NOMO-1 treated with dmso at 0.1 percent for 144 hours (cell line): ENCODE results near the gene SMPX.

Experiments
- DNase-seq: peaks from one replicate; lab custom pipeline; 2025; ENCODE audit not compliant: unreplicated experiment; lab: John Stamatoyannopoulos, UW

The SMPX gene

DNA sequence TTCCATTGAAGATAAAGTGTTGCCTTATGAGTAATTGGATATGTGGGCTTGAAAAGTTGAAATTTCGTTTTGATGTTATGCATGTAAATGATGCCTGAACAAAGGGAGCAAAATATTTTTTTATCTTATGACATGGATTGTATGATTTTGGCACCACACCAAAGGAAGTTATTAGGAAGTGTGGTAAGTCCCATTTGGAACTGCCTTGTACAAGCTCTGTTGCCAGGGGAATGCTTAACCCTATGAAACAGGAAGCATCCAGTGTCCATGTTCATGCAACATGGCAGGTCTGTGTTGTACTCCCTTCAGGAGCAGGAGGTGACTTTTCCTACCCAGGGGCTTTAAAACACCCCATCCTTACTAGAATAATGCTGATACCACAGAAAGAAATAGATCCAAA lies 13.2 kb downstream of the SMPX start:
- no peak for DNase-seq

DNA sequence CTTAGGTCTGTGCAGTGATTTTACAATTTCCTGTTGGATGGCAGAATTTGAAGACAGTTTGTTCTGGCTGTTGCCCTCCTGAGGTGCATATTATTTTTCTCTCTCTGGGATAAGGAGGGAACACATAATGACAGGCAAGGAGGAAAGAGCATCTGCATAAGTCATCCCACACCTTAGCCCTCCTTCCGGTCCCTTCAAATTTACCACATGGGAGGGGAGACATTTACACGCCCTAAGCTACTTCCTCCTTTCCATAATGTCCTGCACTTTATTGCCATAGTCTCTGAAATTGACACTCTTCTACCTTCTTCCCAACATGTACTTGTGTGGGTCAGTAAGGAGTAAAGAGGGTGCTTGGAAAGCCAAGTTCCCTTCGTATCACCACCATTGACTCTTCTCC lies 13.9 kb downstream of the SMPX start:
- DNase-seq, result no peak

DNA sequence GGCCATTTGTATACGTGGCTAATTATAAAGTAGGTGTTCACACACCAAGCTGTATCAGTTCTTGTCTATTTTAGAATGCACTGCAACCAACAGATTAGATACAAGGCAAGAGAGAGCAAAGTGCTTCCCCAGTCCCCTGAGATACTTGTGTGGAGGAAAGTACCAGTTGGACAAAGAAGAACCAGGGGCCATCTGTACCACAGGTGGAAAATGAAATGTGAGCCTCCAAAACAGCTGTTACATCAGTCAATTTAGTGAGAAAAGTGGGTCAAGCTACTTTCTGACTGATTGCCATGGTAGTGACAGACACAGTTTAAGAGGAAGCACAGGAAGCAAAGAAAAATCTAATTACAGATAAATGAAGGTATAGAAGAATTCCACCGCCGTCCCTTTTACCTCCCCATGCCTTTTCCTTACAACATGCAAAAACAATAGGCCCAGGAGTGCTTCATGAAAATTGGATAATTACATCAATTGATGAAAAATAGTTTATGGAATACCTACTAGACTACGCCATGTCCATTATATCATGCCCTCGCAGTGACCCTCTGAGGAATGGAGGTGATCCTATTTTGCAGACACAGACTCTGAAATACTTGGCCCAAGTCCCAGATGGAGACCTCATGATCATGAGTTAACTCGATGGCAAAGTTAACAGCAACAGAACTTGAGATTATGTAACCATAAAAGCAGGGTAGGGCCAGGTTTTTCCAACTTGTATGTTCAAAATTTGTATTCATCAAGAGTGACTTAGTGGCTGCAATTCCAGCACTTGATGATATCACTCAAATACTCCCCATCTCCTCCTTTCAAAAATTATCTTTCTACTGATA lies 15.8 kb downstream of the SMPX start:
- no peak for DNase-seq

DNA sequence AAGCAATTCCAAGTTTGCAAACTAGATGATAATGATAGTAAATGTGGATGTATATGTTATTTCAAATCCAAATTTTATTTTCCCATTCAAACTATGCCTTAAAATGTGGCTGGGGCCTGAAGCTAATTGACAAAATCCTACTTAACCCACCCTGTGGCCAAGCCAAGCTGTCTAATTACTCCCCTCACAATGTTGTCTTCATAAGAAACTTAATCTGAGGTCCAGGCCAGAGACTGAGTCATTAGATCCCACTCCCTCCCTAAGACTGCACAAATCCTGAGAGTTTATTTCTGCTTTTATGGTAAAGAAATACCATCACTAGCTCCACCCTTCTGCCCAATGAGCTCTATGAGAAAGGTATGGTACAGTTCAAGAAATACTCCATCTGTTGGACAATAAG lies 16.6 kb downstream of the SMPX start:
- DNase-seq, result no peak

DNA sequence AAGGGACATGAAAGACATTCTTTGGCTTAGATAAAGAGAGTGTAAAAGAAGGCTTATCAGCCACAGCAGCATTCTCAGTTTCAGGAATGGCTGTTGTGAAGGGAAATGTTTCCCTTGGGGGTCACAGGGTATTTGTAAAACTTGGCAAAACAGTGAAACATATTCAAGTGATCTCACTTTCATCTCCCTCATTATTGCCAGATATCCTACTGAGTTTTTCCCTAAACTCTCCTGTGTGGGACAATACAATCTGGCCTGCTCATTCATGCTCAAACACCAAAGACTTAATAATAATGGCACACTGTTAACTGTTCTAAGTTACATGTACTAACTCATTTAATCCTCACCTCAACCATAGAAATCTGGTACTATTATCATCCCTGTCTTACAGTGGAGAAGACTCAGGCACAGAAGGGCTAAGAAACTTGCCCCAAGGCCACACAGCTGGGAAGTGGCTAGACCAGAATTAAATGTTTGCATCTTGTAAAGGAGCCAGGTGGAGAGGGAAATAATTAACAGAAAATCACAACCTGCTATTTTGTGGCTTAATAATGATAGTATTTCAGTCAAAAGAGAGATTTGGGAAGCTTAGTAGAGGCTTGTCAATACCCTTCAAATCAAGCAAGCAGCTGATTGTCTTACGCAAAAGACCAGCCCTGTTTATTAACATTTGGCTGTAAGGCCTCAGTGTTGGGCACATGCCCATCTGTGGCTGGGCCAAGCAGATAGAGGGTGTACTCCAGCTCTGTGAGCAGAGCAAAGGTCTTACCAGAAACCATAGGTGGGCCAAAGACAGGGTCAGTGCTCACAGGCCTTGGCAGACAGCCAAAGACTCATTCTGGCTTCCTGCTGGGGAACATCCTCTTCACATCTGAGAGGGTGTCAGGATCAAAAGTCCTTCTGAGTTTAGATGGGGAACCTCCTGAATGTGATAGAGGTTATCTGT lies 17.3 kb downstream of the SMPX start:
- no peak for DNase-seq

DNA sequence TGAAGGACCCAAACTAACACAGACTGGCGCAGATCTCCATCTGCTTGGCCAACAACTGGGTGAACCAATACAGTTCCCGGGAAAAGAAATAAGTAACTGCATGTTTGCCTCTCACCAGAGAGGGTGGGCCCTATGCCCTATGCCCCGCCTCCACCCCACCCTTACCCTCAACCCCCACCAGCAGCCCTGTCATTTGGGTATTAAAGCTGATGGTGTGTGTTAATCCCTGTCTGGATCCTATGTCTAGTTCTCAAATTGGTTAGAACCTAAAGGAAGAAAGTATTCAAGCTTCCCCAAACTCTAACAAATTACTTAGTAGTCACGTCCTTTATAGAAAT lies 19.0 kb downstream of the SMPX start:
- DNase-seq, result no peak

DNA sequence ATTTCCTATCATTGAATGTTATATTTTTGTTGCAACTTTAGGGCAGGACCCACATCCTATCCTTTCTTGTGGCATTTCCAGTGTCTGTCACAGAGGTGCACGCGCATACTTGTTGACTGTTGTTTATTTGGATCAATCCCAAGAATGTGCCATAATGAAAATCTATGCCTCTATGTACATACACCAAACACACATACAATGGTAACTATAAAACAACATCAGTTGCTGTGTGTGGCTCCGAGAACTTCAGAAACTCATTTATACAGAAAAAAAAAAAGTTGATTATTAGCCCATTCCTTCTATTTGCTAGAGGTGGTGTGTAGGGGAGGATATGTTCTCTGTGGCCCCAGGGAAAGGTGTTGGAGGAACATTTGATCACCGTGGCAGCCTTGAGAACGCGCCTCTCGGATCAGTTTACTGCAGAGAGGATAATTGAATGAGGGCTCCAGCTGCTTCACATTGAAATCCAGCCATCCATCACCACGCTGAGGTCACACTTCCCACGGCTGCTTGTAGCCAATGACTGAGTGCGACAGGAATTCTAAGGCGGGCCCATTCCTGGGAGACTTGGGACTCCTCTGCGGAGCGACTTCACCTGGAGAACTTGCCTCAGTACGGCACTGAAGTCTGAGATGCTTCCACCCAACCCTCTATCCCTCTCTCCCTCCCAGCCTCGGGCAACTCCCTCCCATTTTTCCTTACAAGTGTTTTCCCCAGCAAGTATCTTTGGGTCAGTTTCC lies 19.5 kb downstream of the SMPX start:
- DNase-seq, result no peak

DNA sequence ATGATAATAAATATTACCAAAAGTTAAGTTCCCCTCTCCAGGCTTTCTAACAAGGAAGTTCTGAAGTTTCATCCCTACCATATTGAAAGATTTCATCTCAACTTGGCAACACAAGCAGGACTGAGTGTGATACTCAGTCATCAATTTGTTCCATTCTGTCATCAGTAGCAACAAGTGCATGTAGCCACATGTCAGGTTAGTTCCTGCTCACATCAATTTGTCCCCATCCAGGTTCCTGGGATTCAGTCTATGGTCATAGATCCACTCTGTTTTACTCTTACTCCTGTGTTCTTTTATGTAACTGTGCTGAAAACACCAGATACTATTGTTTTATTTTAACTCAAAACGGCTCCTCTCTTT lies 22.2 kb downstream of the SMPX start:
- no peak for DNase-seq

DNA sequence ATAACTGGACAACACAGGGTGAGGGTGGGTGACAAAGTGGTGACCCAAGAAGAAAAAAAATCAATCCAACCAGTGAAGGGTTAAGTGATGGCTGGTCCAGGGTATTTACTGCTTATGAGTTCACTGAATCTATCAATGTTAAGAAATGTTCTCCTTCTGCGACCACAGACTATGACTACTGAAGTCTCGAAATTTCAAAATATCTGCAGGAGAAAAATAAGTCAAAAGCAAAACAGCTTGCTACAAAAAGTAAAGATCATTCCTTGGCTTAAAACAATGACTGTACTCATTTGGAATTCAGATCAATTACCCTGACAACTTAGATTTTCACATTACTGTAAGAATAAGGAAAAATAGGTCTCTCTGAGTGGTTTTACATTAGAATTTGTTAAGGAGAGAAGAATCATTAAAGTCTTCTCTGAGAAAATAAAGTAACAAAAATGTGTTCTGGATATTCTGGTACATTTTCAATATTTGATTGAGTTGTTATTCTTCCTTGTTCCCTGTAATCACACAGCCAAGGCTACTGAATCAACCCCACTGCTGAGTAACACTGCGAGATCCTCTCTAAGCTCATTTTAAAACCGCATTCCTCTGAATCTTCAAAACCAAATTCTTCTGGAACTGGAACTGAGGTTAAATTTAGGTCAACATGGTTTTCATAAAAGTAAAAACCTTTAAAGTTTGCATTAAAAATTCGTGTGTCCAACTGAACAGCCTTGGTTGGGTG lies 22.7 kb downstream of the SMPX start:
- DNase-seq, result no peak

DNA sequence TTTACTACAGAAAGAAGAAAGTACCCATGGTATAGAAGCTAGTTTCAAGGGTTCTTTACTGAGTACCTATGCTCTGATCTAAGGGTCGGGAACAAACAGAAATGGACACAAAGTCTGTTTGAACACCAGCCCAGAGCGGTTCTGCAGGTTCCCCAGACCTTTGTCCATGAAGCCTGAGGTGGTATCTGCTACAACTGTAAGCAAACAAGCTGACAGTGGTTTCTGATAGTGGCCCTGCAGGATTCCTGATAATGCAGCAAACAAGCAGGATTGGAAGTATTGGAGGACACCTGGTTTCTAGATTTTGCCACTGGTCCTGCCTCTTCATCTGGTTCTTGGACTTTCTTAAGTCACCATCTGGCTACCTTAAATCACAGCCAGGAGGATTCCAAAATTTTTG lies 23.7 kb downstream of the SMPX start:
- DNase-seq, result no peak

DNA sequence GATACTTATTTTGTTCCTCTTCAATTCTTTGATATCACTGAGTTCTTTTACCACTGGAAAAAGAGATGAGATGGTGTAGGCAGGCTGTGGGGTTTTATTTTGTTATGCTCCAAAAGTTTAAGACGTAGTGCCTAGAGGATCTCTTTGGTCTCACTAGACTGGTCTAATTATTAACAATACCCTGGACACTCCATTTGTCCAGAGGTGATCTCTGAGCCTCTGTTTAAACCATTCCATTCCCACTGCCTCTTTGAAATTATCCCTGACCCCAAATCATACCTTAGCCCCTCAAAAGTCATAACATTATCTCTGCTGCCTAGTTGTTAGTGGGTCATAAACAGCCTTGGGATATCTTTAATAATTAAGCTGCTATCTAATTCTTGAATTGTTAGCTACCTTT lies 24.2 kb downstream of the SMPX start:
- DNase-seq, result no peak

DNA sequence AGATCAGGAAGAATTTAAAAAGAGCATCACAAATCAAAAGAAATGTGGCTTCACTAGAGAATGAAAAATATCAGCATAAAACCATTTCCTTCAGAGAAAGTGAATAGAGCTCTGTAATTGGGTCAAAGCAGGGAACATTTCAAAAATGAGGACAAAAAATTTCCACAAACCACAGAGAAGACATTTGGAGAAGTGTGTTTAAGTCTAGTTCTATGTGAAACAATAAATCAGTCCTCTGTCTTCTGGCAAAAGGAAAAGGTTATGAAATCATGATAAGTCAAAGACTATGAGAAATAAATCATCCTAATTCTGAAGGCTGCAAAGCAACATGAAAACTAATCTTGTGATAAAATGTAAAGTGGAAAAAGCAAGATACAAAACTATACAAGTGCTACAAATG lies 27.9 kb downstream of the SMPX start:
- no peak for DNase-seq

DNA sequence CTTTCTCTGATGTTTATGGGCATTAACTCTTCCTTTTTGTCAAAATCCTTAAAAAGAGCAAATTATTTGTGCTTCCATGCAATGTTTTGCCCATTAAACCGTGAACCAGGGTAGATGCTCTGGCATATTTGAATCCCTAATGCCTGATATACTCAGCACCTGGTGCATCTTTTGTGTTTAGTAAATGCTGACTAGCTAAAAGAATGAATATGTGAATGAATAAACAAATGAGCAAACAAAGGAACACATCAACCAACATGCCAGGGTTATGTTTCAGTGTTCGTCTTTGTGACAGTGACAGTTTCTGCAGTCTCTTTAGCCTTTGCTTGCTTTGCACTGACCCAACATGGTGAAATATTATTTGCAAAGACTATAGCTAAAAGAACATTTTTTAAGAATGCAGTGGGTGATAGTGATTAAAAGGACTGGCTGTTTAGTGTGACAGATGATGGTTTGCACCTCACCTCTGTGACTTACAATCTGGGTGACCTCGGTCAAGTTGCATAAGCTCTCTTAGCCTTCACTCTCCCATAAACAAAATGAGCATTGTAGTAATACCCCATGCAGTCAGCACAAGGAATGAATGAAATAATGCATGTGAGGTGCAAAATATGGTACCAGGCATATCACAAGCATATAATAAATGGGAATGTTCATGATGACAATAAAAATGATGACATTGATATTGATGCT lies 29.5 kb downstream of the SMPX start:
- DNase-seq, result no peak

DNA sequence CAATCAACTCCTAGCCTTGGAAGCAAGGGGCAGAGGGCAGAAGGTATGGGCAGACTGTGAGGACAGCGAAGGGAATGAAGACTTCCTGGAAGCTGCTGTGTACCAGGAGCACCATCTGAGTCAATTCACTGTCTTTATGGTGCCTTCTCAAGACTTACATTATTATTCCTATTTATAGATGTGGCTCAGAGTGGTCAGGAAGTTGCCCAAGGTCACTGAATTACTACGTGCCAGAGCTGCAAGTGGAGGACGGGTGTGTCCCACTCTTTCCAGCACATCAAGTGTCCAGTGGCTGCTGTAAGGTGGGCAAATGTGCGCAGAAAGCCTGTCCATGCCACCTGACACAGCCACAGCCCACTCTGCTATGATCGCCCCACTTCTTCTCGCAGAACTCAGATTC lies 32.0 kb downstream of the SMPX start:
- DNase-seq, result peak; percentile 62

DNA sequence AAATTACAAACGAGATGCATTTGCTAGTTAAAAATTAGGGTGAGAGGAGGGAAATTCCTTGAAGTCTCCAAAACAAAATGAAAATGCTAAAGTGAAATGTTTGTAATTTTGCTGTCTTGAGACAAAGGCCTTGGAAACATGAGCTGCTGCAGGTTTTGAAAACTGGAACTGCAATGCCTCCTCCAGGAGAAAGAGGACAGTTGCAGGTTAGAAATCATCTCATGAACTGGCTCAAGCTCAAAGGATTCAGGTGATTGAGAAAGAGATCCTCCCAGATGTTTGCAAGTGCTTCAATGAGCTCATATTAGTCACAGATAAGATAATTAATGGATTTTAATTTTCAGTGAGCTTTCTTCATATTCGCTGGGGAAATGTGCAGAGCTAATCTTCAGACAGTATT lies 32.4 kb downstream of the SMPX start:
- no peak for DNase-seq

DNA sequence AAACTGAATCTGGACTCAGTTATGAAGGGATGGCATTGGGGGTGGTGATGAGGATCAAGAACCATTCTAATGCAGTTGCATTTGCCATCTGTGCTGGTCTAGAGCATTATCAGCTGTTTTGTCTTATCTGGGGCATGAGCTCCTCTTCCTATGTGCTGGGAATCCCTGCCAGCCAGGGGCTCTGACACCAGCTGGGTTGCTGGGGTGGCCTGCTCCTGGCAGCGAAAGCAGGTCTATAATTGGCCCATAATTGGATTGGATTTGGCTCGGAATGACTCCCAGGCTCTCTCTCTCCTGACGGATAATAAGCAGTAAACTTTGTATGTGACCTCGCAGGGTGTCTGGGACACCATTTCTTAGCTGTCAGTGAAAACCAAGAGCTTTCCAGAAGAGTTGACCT lies 34.1 kb downstream of the SMPX start:
- no peak for DNase-seq

DNA sequence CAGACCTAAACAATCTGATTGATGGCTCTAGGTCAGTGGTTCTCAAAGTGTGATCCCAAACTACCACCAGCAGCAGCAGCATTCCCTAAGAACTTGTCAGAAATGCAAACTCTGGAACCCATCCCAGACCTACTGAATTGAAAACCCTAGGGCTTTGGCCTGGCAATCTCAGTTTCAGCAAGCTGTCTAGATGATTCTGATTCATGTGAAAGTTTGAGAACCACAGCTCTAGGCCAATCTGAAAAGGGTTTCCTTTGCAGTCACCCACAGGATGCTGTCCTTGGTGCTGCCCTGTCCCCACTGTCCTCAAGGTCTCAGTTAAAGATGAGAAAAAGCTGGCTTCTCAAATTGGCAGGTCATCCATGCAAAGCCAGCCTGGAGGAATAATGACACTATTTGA lies 34.8 kb downstream of the SMPX start:
- DNase-seq, result no peak

DNA sequence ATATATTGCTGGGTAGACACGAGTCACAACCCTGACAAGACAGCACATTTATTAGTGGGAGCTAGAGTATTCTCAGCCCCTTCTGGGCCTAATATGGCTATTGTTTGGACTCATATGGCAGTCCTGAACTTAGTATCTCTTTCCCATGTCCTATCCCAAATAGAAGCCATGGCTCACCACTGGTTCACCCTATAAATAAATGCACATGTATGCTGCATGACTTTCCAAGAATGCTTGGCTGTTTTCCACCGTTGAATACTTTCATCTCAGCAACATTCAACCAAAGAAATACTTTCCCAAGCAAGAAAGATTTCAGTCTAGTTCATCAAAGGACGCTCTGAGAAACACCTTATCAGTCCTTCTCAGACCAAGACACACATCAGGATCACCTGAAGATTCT lies 36.7 kb downstream of the SMPX start:
- no peak for DNase-seq

DNA sequence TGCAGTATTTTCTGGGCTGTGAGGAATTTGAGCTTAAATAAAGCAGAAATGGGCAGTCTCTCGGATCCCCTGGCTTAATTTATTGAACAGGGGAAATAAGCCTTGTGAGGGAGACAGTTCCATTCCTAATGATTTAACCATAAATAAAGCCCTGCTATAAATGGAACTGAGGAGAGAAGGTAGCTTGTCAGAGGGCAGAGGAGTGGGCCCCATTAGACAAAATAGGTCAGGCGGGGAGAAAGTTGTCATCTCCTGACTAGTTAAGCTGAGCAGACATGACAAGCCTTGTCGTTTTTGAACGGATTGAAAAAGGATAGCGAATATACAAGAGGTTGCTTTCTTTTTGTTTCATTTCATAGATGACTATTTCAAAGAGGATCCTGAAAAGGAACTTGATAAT lies 39.3 kb downstream of the SMPX start:
- DNase-seq, result no peak

DNA sequence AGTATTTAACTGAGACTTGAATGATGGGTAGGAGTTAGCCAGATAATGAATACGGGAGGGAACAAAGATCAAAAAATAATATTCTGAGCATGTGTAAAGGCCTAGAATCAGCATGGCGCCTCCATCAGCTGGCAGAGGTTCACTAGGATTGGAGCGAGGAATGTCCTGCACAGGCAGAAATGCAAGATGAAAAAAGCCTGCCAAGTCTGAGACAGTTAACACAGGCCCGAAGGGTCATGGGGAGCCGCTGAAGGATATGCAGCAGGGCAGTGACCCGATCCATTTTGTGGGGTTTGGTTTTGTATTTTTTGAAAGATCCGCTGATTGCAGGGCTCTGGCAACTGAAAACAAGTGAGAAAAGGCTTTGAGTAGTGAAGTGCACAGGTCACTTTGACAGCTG lies 40.1 kb downstream of the SMPX start:
- DNase-seq, result no peak

DNA sequence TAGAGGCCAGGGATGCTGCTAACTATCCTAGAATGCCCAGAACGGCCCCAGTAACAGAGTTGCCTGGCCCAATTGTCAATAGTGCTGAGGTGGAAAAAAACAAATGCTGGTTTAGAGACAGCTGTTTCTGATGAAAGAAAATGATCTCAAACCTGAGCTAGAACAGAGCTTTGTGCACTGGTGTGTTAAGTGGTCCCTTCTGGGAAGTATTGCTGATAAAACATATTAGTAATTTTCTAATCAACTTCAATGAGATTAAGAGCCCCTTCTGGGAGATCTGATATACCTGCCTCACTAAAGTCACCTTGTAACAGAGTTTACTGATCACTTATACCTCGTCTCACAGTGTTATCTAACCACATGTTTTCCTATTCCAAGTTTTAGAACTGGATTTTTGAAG lies 42.1 kb downstream of the SMPX start:
- DNase-seq, result no peak
